ENCODE data around the gene LRRC8D.

- TF ChIP-seq CTCF (IDR thresholded peaks at IDR 0.05), result no peak
- no peak for TF ChIP-seq POLR2A (IDR thresholded peaks at IDR 0.05)
Measured at GRCh38 chr1:89941110-89941766, 120.4 kb downstream of the LRRC8D start.

All from lower leg skin (tissue), 3 donors.